ENCODE results near the gene FAM217A.

DNA sequence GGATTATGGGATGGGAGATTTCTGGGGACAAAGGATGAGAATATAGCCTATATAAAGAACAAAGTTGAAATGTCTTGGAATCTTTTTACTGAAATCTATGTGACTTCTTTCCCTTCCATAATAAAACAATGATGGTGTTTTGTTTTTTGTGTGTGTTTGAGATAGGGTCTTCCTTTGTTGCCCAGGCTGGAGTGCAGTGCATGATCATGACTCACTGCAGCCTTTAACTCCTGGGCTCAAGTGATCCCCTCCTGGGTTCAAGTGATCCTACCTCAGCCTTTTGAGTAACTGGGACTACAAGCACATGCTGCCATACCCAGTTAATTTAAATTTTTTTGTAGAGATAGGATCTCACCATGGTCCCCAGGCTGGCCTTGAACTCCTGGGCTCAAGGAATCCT lies 50.9 kb downstream of the FAM217A start:
- TF ChIP-seq, protein P1, sequence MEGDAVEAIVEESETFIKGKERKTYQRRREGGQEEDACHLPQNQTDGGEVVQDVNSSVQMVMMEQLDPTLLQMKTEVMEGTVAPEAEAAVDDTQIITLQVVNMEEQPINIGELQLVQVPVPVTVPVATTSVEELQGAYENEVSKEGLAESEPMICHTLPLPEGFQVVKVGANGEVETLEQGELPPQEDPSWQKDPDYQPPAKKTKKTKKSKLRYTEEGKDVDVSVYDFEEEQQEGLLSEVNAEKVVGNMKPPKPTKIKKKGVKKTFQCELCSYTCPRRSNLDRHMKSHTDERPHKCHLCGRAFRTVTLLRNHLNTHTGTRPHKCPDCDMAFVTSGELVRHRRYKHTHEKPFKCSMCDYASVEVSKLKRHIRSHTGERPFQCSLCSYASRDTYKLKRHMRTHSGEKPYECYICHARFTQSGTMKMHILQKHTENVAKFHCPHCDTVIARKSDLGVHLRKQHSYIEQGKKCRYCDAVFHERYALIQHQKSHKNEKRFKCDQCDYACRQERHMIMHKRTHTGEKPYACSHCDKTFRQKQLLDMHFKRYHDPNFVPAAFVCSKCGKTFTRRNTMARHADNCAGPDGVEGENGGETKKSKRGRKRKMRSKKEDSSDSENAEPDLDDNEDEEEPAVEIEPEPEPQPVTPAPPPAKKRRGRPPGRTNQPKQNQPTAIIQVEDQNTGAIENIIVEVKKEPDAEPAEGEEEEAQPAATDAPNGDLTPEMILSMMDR (IDR thresholded peaks at IDR 0.05) = no peak
- TF ChIP-seq POLR2A (IDR thresholded peaks at IDR 0.05) = no peak
